Activated naive CD4-positive, alpha-beta T cell treated with anti-CD3 and anti-CD28 coated beads, Interleukin-2, amount 50 U/mL, for 24 hours (primary cell): Measurements from ENCODE around the gene CYP2C9.
"Not testable (repeated sequence)": the region's sequence is repeated elsewhere in the genome, so short reads cannot be mapped to it uniquely, and the experiment has no call there.

Experiments
- H3K27ac Mint-ChIP-seq: one replicate; pipeline ENCODE4 v1.8.0; 2021; ENCODE audit warnings: mild to moderate bottlenecking, mixed read lengths
- H3K27me3 Mint-ChIP-seq: one replicate; pipeline ENCODE4 v1.8.0; 2021; ENCODE audit warnings: mixed read lengths
- H3K36me3 Mint-ChIP-seq: one replicate; pipeline ENCODE4 v1.8.0; 2021; ENCODE audit warnings: mixed read lengths
- H3K4me1 Mint-ChIP-seq: one replicate; pipeline ENCODE4 v1.8.0; 2021; ENCODE audit warnings: mixed read lengths
- H3K4me3 Mint-ChIP-seq: one replicate; pipeline ENCODE4 v1.8.0; 2021; ENCODE audit warnings: mild to moderate bottlenecking, mixed read lengths
- H3K9me3 Mint-ChIP-seq: one replicate; pipeline ENCODE4 v1.8.0; 2021; ENCODE audit warnings: mixed read lengths

CYP2C9 gene

DNA sequence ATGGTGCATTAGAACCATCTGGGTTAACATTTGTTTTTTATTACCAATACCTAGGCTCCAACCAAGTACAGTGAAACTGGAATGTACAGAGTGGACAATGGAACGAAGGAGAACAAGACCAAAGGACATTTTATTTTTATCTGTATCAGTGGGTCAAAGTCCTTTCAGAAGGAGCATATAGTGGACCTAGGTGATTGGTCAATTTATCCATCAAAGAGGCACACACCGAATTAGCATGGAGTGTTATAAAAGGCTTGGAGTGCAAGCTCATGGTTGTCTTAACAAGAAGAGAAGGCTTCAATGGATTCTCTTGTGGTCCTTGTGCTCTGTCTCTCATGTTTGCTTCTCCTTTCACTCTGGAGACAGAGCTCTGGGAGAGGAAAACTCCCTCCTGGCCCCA is at the start of gene CYP2C9:
Gene CYP2C9, plus strand, starts transcription at position 276 of the 400 bp plus-strand sequence. Its CDS starts 25 bp downstream, at position 301.
- H3K9me3 Mint-ChIP-seq, result peaks cover 6% of the 10 kb centered on the region
- no peak within 1 kb of the TSS for H3K27ac Mint-ChIP-seq

DNA sequence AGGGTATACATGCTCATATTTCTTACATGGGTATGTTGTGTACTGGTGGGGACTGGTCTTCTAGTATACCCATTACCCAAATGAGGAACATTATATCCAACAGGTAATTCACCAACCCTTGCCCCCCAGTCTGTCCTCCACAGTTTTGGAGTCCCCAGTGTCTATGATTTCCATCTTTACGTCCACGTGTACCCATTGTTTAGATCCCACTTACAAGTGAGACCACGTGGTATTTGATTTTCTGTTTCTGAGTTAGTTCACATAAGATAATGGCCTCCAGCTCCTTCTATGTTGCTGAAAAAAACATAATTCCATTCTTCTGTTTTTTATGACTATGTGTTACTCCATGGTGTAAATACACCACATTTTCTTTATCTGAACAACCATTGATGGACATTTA is 49.3 kb upstream of the CYP2C9 start:
- Mint-ChIP-seq H3K9me3 (peaks cover 6% of the 10 kb centered on the region), H3K36me3 (no peaks in the 10 kb centered on the region), H3K4me3 (no peak overlapping the region), H3K27me3 (no peaks in the 10 kb centered on the region), H3K4me1 (no peaks in the 10 kb centered on the region), H3K27ac (no peak overlapping the region)

More for the DNA sequence above, at the start of gene CYP2C9:
- Mint-ChIP-seq H3K4me1 (no peaks in the 10 kb centered on the region), H3K4me3 (no peak within 1 kb of the TSS), H3K36me3 (peaks cover 1% of the 10 kb centered on the region), H3K27me3 (no peaks in the 10 kb centered on the region)

DNA sequence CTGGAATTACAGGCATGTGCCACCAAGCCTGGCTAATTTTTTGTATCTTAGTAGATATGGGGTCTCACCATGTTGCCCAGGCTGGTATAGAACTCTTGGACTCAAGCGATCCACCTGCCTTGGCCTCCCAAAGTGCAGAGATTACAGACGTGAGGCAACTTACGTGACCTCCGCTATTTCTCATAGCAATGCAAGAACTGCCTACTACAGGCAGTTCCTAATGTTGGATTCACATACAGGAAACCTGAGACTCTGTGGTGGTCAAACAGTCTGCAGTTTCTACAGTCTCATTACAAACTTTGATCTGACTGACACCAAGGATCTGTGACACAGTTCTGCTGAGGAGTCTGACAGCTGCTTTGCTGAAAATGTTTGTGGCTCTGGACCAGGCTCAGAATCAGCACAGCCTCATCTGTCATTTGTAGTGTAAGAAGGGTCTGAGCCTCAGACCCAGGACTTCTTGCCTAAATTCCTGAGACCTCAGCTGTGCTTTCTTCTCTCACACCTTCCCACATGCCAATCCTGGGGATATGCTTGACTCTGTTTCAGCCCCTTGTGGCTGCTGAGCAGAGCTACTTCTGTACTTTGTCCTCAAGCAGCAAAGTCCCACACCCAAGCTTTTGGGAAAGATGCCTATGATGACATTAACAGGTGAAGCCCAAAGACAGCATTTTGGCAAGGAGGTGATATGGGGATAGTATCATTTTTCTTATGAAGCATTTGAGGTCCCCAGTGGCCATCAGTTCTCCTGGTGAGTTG is 48.0 kb upstream of the CYP2C9 start:
- Mint-ChIP-seq H3K4me1 (no peaks in the 10 kb centered on the region), H3K9me3 (peaks cover 6% of the 10 kb centered on the region), H3K27ac (no peak overlapping the region), H3K27me3 (no peaks in the 10 kb centered on the region), H3K4me3 (no peak overlapping the region), H3K36me3 (no peaks in the 10 kb centered on the region)

DNA sequence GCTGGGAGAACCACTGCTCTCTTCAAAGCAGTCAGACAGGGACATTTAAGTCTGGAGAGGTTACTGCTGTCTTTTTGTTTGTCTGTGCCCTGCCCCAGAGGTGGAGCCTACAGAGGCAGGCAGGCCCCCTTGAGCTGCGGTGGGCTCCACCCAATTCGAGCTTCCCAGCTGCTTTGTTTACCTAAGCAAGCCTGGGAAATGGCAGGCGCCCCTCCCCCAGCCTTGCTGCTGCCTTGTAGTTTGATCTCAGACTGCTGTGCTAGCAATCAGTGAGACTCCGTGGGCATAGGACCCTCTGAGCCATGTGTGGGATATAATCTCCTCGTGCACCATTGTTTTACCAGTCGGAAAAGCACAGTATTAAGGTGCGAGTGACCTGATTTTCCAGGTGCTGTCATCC is 40.0 kb upstream of the CYP2C9 start:
- not testable (repeated sequence) for H3K27ac Mint-ChIP-seq, H3K4me3 Mint-ChIP-seq, H3K4me1 Mint-ChIP-seq, H3K9me3 Mint-ChIP-seq, H3K36me3 Mint-ChIP-seq, H3K27me3 Mint-ChIP-seq

DNA sequence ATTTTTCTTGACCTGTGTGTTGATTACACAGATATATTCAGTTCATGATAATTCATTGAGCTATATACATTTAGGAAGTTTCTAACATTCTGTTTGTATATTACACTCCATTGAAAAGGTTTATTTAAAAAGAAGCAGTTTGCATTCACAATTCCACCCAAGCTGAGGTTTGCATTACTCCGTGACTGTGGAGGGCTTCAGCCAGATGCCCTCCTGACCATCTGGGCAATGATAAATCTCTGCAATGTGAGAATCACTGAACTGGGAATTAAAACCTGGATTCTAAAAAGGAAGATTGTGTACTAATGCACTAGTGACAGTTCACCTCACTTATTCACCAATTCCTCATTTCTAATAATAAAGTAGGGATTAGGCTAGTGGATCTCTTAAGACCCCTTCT is 36.4 kb upstream of the CYP2C9 start:
- no peak overlapping the region for H3K4me3 Mint-ChIP-seq
- H3K27ac Mint-ChIP-seq, result no peak overlapping the region
- no peaks in the 10 kb centered on the region for H3K4me1 Mint-ChIP-seq
- no peaks in the 10 kb centered on the region for H3K36me3 Mint-ChIP-seq
- H3K27me3 Mint-ChIP-seq, result no peaks in the 10 kb centered on the region
- no peaks in the 10 kb centered on the region for H3K9me3 Mint-ChIP-seq

DNA sequence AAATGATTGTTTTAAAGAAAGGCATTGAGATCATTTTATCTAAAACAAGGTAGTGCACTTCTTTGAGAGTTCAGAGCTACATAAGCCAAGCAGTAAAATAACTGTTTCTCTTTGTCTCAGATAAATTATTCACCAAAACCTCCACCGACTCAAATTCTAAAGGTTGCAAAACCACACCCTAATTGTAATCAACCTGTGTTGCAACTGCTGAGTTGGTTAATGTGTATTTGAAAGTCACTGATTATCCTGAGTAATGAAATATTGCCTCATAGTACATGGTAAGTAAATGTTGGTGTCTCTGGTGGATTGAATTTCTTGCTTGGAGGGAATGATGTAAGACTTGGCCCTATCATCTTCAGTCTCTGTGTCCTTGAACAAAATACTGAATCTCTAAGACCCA is 35.9 kb upstream of the CYP2C9 start:
- no peaks in the 10 kb centered on the region for H3K27me3 Mint-ChIP-seq
- no peaks in the 10 kb centered on the region for H3K9me3 Mint-ChIP-seq
- no peaks in the 10 kb centered on the region for H3K36me3 Mint-ChIP-seq
- no peak overlapping the region for H3K4me3 Mint-ChIP-seq
- no peak overlapping the region for H3K27ac Mint-ChIP-seq
- H3K4me1 Mint-ChIP-seq, result no peaks in the 10 kb centered on the region

DNA sequence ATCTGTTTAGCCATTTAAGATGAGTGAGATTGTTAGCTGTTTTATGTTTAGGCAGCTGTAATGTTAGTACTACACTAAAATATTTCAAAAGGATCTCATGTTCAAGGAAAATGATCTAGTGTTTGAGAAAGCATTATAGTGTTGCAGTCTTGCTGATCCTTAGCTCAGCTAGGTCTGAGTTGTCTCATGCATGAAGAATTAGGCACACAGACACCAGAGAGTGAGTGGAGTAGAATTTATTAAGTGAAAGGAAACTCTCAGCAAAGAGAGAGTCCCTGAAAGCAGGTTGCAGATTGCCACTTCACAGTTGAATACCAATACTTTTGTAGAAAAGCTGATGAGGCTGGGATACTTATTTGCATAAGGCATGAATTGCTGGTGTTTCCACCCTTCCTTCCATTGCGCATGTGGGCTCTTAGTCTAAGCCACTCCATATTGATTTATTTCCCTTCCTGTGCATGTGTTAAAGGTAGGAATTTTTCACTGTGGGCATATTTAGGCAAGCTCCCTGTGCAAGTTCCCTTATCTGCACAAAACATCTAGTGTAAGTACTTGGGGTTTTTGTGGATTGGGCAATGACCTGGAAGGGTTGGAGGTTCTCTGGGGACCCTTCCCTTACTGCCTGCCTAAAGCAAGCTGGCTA is 33.8 kb upstream of the CYP2C9 start:
- not testable (repeated sequence) for H3K9me3 Mint-ChIP-seq, H3K27ac Mint-ChIP-seq, H3K4me3 Mint-ChIP-seq, H3K4me1 Mint-ChIP-seq, H3K36me3 Mint-ChIP-seq, H3K27me3 Mint-ChIP-seq

DNA sequence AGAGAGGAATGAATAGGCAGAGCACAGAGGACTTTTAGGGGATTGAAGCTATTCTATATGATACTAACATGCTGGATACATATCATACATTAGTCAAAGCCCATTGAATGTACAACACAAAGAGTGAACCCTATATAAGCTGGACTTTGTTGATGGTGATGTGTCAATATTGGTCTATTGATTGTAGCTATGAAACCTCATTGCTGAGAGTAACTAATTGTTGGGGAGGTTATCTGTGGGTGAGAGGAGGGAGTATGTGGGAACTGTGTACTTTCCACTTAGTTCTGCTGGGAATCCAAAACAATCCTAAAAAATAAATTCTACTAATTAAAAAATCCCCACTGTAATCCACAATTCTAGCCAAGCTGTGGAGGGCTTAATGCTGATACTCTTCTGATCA is 22.0 kb upstream of the CYP2C9 start:
- no peaks in the 10 kb centered on the region for H3K36me3 Mint-ChIP-seq
- H3K9me3 Mint-ChIP-seq, result peaks cover 5% of the 10 kb centered on the region
- H3K4me3 Mint-ChIP-seq, result no peak overlapping the region
- no peak overlapping the region for H3K27ac Mint-ChIP-seq
- H3K4me1 Mint-ChIP-seq, result no peaks in the 10 kb centered on the region
- no peaks in the 10 kb centered on the region for H3K27me3 Mint-ChIP-seq

DNA sequence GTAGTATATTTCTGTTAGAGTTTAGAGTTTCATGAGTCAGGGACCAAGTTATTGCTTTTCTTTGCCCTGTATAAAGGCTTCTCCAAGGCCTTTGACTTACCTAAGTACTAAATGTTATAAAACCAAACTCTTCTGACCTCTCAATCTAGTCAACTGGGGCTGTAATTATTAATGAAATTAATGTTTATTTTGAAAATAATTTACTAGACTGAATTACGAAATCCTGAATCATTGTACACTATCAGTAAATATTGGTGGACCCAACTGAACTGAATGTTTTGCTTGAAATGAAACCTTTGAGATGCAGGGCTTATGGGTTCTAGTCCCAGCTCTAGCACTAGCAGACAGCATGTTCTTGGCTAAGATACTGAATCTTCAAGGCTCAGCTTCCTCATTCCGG is 1.7 kb upstream of the CYP2C9 start:
- H3K4me1 Mint-ChIP-seq, result no peaks in the 10 kb centered on the region
- no peak overlapping the region for H3K27ac Mint-ChIP-seq
- peaks cover 9% of the 10 kb centered on the region for H3K9me3 Mint-ChIP-seq
- no peaks in the 10 kb centered on the region for H3K27me3 Mint-ChIP-seq
- no peaks in the 10 kb centered on the region for H3K36me3 Mint-ChIP-seq
- H3K4me3 Mint-ChIP-seq, result no peak overlapping the region

DNA sequence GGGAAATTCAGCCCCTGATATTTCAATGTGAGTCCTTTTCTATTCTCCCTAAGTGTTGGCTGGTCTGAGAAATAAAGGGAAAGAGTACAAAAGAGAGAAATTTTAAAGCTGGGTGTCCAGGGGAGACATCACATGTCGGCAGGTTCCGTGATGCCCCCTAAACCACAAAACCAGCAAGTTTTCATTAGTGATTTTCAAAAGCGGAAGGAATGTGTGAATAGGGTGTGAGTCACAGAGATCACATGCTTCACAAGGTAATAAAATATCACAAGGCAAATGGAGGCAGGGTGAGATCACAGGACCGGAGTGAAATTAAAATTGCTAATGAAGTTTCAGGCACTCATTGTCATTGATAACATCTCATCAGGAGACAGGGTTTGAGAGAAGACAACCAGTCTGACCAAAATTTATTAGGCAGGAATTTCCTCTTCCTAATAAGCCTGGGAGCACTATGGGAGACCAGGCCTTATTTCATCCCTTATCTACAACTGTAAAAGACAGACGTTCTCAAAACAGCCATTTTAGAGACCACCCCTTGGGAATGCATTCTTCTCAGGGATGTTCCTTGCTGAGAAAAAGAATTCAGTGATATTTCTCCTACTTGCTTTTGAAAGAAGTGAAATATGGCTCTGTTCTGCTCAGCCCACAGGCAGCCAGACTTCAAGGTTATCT is 5.1 kb downstream of the CYP2C9 start:
- H3K4me3 Mint-ChIP-seq, H3K27me3 Mint-ChIP-seq, H3K27ac Mint-ChIP-seq, H3K9me3 Mint-ChIP-seq, H3K4me1 Mint-ChIP-seq, H3K36me3 Mint-ChIP-seq: not testable (repeated sequence)

DNA sequence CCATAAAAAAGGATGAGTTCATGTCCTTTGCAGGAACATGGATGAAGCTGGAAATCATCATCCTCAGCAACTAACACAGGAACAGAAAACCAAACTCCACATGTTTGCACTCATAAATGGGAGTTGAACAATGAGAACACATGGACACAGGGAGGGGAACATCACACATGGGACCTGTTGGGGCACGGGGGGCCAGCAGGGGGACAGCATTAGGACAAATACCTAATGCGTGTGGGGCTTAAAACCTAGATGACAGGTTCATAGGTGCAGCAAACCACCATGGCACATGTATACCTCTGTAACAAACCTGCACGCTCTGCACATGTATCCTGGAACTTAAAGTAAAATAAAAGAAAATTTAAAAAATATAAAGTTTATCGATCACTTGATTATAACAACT is 7.7 kb downstream of the CYP2C9 start:
- not testable (repeated sequence) for H3K9me3 Mint-ChIP-seq, H3K27ac Mint-ChIP-seq, H3K36me3 Mint-ChIP-seq, H3K4me1 Mint-ChIP-seq, H3K27me3 Mint-ChIP-seq, H3K4me3 Mint-ChIP-seq

DNA sequence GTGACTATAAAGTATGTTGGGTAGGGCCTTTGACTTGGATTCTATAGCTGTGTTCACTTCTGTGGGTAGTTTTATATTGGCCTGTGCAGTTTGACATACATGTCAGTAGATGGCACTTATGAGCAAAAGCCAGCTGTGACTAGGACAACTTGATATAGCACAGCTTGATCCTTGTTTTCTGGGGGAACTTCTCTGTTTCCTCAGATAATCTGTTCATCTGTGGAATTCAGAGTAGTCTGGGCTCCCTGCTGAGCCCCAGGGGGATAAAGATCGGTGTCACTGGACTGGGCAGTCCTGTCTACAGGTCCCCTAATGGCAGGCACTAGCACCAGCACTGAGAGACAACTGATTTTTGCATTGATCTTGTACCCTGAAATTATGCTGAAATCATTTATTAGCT is 25.4 kb downstream of the CYP2C9 start:
- Mint-ChIP-seq H3K4me3 (no peak overlapping the region), H3K27me3 (no peaks in the 10 kb centered on the region), H3K27ac (no peak overlapping the region), H3K9me3 (no peaks in the 10 kb centered on the region), H3K36me3 (no peaks in the 10 kb centered on the region), H3K4me1 (no peaks in the 10 kb centered on the region)

DNA sequence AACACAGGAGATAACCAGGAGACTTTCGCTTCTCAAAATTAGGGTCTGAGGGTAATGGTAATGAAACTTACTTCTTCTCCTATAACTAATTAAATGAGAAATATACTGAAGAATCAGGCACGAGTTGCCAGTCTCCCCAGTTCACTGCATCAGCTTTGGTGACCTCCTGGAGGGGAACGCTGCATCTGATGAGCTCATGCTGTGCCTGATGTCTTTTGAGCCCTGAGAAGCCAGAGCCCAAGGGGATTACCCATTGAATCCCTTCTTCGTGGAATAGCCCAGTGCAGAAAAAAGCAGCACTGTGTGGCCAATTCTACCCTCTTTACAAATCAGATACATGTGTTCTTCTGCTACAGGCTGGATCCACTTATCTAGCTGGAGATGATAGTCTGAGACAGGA is 45.1 kb downstream of the CYP2C9 start:
- H3K9me3 Mint-ChIP-seq, result no peaks in the 10 kb centered on the region

DNA sequence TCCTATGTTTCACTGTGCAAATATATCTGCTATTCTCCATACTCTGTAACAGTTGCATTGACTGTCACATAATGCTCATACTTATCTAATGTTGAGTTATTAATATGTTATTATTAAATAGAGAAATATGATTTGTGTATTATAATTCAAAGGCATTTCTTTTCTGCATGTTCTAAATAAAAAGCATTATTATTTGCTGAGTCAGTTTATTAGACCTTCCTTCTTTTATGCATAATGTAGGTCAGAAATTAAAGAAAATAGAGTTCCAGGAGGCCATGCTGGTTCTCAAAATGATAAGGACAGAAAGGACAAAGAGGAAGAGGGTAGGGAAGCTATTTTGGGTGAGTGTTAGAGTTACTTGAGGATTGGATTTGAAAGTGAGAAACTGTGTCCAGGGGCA is 50.7 kb downstream of the CYP2C9 start:
- peaks cover 12% of the 10 kb centered on the region for H3K9me3 Mint-ChIP-seq
- H3K4me1 Mint-ChIP-seq, result no peaks in the 10 kb centered on the region
- no peak overlapping the region for H3K27ac Mint-ChIP-seq
- H3K27me3 Mint-ChIP-seq, result peaks cover 1% of the 10 kb centered on the region
- no peak overlapping the region for H3K4me3 Mint-ChIP-seq
- no peaks in the 10 kb centered on the region for H3K36me3 Mint-ChIP-seq

More for the DNA sequence above, 45.1 kb downstream of the CYP2C9 start:
- Mint-ChIP-seq H3K36me3 (no peaks in the 10 kb centered on the region), H3K4me3 (no peak overlapping the region), H3K27ac (no peak overlapping the region), H3K4me1 (no peaks in the 10 kb centered on the region), H3K27me3 (peaks cover 1% of the 10 kb centered on the region)

DNA sequence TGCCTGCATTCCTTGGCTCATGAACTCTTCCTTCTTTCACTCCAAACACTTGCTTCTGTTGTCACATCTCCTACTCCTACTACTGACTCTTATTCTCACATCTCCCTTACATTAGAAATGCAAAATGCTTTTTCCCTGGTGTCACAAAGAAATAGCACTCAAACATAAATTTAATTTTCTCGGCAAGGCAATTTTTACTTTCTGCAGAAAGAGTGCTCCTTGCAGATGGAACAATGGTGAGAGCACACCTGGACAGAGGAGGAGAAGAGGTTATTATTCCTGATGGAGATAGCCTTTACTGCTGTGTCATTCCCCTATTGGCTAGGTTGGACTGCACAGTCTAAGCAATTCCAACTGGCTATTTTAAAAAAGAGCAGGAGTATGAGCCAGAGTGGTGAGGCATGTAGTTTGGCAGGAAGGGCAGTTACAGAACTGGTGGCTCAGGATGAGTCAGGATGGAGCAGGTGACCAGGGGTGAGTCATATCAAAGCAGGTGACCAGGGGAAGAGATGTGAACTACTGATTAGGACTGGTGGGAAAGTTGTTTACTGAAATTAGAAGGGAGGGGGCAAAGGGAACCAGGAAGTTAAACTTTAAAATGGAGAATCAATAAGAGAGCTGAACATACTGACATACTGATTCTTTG is 52.9 kb downstream of the CYP2C9 start:
- Mint-ChIP-seq H3K4me3 (no peak overlapping the region), H3K27me3 (no peaks in the 10 kb centered on the region), H3K27ac (no peak overlapping the region), H3K9me3 (peaks cover 12% of the 10 kb centered on the region), H3K36me3 (no peaks in the 10 kb centered on the region), H3K4me1 (no peaks in the 10 kb centered on the region)

DNA sequence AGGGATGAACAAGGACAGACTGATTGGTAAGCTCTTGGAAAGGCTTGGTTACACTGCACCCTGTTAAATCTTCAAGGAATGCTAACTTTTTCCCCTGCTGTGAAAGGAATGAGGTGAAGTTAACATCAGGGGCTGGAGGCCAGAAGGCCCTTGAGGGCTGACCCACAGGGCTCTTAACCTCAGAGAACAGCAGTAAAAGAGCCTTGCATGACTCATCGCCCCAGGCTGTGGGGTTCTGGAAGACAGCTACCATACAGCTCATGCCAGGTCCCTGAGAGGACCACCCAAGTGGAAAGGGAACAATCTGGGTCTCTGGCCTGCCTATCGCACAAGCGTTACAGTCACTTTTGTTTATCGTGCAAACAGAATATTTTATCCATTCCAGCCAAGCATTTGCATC is 54.4 kb downstream of the CYP2C9 start:
- no peaks in the 10 kb centered on the region for H3K4me1 Mint-ChIP-seq
- H3K27ac Mint-ChIP-seq, result no peak overlapping the region
- no peaks in the 10 kb centered on the region for H3K36me3 Mint-ChIP-seq
- no peak overlapping the region for H3K4me3 Mint-ChIP-seq
- peaks cover 12% of the 10 kb centered on the region for H3K9me3 Mint-ChIP-seq
- H3K27me3 Mint-ChIP-seq, result no peaks in the 10 kb centered on the region
